Measurements from ENCODE around the gene GTF2A1L.

DNA sequence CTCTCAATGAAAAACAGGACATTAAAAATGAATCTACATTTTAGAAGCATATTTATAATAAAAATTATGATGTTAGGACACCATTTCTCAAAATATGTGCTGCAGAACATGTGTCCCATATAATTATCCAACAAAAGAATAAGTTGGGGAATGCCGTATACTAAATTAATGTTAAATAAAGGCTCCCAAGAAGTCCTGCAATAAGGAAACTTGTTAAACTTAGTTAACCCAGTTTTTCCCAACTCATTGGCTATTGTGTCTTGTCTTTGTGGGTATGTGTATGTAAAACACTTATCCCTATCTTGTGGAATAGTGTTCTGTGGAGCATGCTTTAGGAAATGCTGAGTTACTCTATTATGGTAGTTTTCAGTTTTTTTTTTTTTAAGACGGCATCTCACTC lies 25.6 kb upstream of the GTF2A1L start:
- TF ChIP-seq, protein P1, sequence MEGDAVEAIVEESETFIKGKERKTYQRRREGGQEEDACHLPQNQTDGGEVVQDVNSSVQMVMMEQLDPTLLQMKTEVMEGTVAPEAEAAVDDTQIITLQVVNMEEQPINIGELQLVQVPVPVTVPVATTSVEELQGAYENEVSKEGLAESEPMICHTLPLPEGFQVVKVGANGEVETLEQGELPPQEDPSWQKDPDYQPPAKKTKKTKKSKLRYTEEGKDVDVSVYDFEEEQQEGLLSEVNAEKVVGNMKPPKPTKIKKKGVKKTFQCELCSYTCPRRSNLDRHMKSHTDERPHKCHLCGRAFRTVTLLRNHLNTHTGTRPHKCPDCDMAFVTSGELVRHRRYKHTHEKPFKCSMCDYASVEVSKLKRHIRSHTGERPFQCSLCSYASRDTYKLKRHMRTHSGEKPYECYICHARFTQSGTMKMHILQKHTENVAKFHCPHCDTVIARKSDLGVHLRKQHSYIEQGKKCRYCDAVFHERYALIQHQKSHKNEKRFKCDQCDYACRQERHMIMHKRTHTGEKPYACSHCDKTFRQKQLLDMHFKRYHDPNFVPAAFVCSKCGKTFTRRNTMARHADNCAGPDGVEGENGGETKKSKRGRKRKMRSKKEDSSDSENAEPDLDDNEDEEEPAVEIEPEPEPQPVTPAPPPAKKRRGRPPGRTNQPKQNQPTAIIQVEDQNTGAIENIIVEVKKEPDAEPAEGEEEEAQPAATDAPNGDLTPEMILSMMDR (IDR thresholded peaks at IDR 0.05 in 4 of 5, conservative IDR thresholded peaks at IDR 0.05 in 1 of 5): no peak
- no peak for TF ChIP-seq POLR2A (IDR thresholded peaks at IDR 0.05)

Measured in gastrocnemius medialis (tissue), 4 donors.